ENCODE results near the gene DISP2. TPM values are rescaled to one million over a fixed set of nuclear protein-coding genes. Genes with fewer than 3 reads are reported as not detected.

Gene DISP2
- total and polyA plus RNA-seq, 9 of the 15 experiments (the other 6 are each of a cell fraction or from before 2014, with no cell fraction given): 0.06 to 0.89 (median 0.15) TPM; not detected in 1

DNA sequence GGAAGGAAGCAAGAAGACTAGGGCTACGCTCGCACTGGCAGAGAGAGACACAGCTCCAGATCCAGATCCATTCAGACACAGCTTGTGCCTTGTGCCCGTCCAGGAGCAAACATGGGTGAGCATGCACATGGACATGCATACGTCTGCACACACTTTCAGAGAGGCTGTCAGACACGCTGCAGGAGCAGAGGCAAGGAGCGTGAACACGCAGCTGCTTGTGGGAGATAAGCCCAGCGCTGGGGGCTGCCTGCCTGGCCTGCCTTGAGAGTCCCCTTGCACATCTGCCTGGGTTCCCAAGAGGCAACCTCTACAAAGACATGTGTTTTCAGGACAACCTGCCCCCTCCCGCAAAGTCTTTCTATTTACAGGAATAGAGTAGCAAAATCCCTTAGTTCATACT is 69.2 kb downstream of the DISP2 start (continued):
- no peak for TF ChIP-seq CUX1 (CRISPR knock-in tag; IDR thresholded peaks at IDR 0.05)
- TF ChIP-seq SREBF1 (IDR thresholded peaks at IDR 0.05; ENCODE audit: borderline replicate concordance, low read depth, low read length): no peak
- TF ChIP-seq PTTG1 (tag; IDR thresholded peaks at IDR 0.05; ENCODE audit: low read depth): no peak
- no peak for TF ChIP-seq ZFPM2 (CRISPR knock-in tag; IDR thresholded peaks at IDR 0.05)
- TF ChIP-seq ZNF431 (CRISPR knock-in tag; IDR thresholded peaks at IDR 0.05): no peak
- no peak for TF ChIP-seq KDM5B (IDR thresholded peaks at IDR 0.05; ENCODE audit: insufficient replicate concordance, low read depth, low read length)
- TF ChIP-seq ZNF695 (CRISPR knock-in tag; IDR thresholded peaks at IDR 0.05): no peak
- TF ChIP-seq, protein P1, sequence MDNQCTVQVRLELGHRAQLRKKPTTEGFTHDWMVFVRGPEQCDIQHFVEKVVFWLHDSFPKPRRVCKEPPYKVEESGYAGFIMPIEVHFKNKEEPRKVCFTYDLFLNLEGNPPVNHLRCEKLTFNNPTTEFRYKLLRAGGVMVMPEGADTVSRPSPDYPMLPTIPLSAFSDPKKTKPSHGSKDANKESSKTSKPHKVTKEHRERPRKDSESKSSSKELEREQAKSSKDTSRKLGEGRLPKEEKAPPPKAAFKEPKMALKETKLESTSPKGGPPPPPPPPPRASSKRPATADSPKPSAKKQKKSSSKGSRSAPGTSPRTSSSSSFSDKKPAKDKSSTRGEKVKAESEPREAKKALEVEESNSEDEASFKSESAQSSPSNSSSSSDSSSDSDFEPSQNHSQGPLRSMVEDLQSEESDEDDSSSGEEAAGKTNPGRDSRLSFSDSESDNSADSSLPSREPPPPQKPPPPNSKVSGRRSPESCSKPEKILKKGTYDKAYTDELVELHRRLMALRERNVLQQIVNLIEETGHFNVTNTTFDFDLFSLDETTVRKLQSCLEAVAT (IDR thresholded peaks at IDR 0.05): no peak
- no peak for TF ChIP-seq RBM22 (IDR thresholded peaks at IDR 0.05; ENCODE audit: low read depth, low read length, poor library complexity, severe bottlenecking)
- peak; percentile 52; the same call in 1 of the 2 replicates for TF ChIP-seq LEF1 (IDR thresholded peaks at IDR 0.05)
- TF ChIP-seq ZFP30 (CRISPR knock-in tag; IDR thresholded peaks at IDR 0.05; ENCODE audit: borderline replicate concordance): no peak
- no peak for TF ChIP-seq SAFB (IDR thresholded peaks at IDR 0.05; ENCODE audit: borderline replicate concordance, low read depth, low read length)
- TF ChIP-seq BCL6 (CRISPR knock-in tag; IDR thresholded peaks at IDR 0.05): no peak
- TF ChIP-seq TEAD1 (CRISPR knock-in tag; IDR thresholded peaks at IDR 0.05): no peak
- peak; percentile 78 for TF ChIP-seq SMARCA4 (IDR thresholded peaks at IDR 0.05)
- TF ChIP-seq CREB5 (CRISPR knock-in tag; IDR thresholded peaks at IDR 0.05): no peak
- TF ChIP-seq ELF4 (CRISPR knock-in tag; IDR thresholded peaks at IDR 0.05): no peak
- TF ChIP-seq ETV5 (CRISPR knock-in tag; IDR thresholded peaks at IDR 0.05; ENCODE audit: low read depth): no peak
- TF ChIP-seq KDM2B (CRISPR knock-in tag; IDR thresholded peaks at IDR 0.05): no peak
- TF ChIP-seq ZNF23 (CRISPR knock-in tag; IDR thresholded peaks at IDR 0.05): no peak
- TF ChIP-seq MTA1 (IDR thresholded peaks at IDR 0.05; ENCODE audit: borderline replicate concordance): no peak

All from K562 (cell line).